Measurements from ENCODE around the gene PHF19. TPM values are rescaled to one million over a fixed set of nuclear protein-coding genes. Genes with fewer than 3 reads are reported as not detected.

PHF19 gene
- total RNA-seq, 1 experiment from 2014 or later: 66.8 TPM

GRCh38 chr9:120902569-120903535 lies 25.9 kb upstream of the PHF19 start:
- no peak overlapping the region for H2BK120ac ChIP-seq (ENCODE audit: low read depth, low read length, poor library complexity, severe bottlenecking)
- Mint-ChIP-seq H3K27me3 (ENCODE audit: low read depth) (no peaks in the 10 kb centered on the region), H3K27ac (no peak overlapping the region), H3K4me3 (no peak overlapping the region), H3K4me1 (0 out of 4 replicates have a peak, but pooled peaks cover 0 to 2% of the 10 kb centered on the region in 2 experiments), H3K36me3 (ENCODE audit: insufficient read depth in 1 of 3, low read depth in 3 of 3) (0 out of 7 replicates have a peak, but pooled peaks cover 0 to 2% (median 0%) of the 10 kb centered on the region in 3 experiments), H3K9me3 (no peaks in the 10 kb centered on the region)
- no peak overlapping the region for H4K5ac ChIP-seq (ENCODE audit: insufficient read length, low read depth, low read length)
- no peak overlapping the region for H2BK5ac ChIP-seq (ENCODE audit: insufficient read length, low read length)
- H4K91ac ChIP-seq (ENCODE audit: insufficient read length, low read depth, low read length): no peak overlapping the region
- H2BK20ac ChIP-seq (ENCODE audit: low read depth, low read length, poor library complexity, severe bottlenecking): no peak overlapping the region
- no peak overlapping the region for H4K8ac ChIP-seq (replicated peaks; ENCODE audit: insufficient read length, low read depth, low read length)
- no peak overlapping the region for H3K14ac ChIP-seq (ENCODE audit: insufficient read depth, low read length)
- H3K18ac ChIP-seq (ENCODE audit: insufficient read length, low read depth, low read length): no peak overlapping the region
- WGBS (ENCODE audit: extremely low coverage, insufficient read length, low lambda C conversion rate): no CpG with 5 or more reads among the region's 14 CpGs
- H3K4me2 ChIP-seq (ENCODE audit: insufficient read depth, insufficient read length, low read length): no peak overlapping the region
- no peak overlapping the region for H3T11ph ChIP-seq (ENCODE audit: low read length)
- H3K79me1 ChIP-seq (ENCODE audit: insufficient read depth, low read depth, low read length, poor library complexity, severe bottlenecking): no peaks in the 10 kb centered on the region
- H3K27ac ChIP-seq (ENCODE audit: insufficient read length, low read depth, low read length): no peak overlapping the region
- no peaks in the 10 kb centered on the region for H3K4me1 ChIP-seq (ENCODE audit: insufficient read depth, low read length)
- H2AK5ac ChIP-seq (ENCODE audit: insufficient read length, low read length): no peak overlapping the region
- H3K79me2 ChIP-seq (ENCODE audit: insufficient read depth, low read length): no peaks in the 10 kb centered on the region
- no peaks in the 10 kb centered on the region for H3K27me3 ChIP-seq (ENCODE audit: insufficient read depth, low read length)
- no peaks in the 10 kb centered on the region for H4K20me1 ChIP-seq (ENCODE audit: control insufficient read depth, insufficient read depth, insufficient read length)
- no peak overlapping the region for H3K9ac ChIP-seq (ENCODE audit: extremely low read depth, insufficient read length, low read length)
- H3K4ac ChIP-seq (ENCODE audit: low read depth, low read length): no peak overlapping the region
- no peak overlapping the region for H2BK15ac ChIP-seq (ENCODE audit: low read depth, low read length)
- no peak overlapping the region for H2AFZ ChIP-seq (ENCODE audit: low read length)
- H3K56ac ChIP-seq (ENCODE audit: insufficient read length, low read depth, low read length): no peak overlapping the region
- no peak overlapping the region for H3K23ac ChIP-seq (ENCODE audit: insufficient read length, low read depth, low read length)
- no peak for DNase-seq
- H3K9me3 ChIP-seq (ENCODE audit: control insufficient read depth, low read depth, low read length): no peaks in the 10 kb centered on the region
- H2BK12ac ChIP-seq (ENCODE audit: insufficient read length, low read depth, low read length): no peak overlapping the region
- H3K23me2 ChIP-seq (ENCODE audit: insufficient read length, low read depth, low read length, poor library complexity, severe bottlenecking): no peaks in the 10 kb centered on the region
- no peak for TF ChIP-seq CTCF (conservative IDR thresholded peaks at IDR 0.05)

Data from H9 (cell line).